ENCODE results near the gene GPX3.

Gene GPX3

DNA sequence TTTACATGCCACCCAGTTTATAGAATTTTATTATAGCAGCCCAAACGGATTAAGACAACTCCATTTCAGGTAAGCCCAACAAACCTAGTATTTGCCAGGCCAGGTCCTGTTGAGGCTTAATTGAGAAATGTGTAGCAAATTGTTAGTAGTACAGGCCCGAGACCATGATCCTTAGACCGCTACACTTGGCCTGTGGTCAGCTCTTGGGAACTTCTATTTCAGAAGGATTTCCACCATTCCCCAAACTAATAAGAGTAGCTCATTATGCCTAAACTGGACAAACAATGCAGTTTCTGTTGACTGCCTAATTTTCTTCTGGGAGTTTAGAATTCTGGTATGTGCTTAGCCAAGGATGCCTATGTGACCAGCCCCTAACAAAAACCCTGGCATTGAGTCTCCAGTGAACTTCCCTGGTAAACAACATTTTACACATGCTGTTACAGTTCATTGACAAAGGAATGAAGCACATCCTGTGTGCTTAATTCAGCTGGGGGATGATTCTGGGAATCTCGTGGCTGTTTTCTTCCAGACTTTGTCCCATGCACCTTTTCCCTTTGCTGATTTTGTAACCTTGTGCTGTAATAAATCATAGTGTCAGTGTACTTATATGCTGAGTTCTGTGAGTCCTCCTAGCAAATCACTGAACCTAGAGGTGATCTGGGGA is 5.6 kb upstream of the GPX3 start:
- DNase-seq, result no peak

GRCh38 chr5:151015974-151016587 is 4.3 kb upstream of the GPX3 start:
- no peak for DNase-seq

GRCh38 chr5:151016700-151017099 is 3.7 kb upstream of the GPX3 start:
- DNase-seq, result no peak

DNA sequence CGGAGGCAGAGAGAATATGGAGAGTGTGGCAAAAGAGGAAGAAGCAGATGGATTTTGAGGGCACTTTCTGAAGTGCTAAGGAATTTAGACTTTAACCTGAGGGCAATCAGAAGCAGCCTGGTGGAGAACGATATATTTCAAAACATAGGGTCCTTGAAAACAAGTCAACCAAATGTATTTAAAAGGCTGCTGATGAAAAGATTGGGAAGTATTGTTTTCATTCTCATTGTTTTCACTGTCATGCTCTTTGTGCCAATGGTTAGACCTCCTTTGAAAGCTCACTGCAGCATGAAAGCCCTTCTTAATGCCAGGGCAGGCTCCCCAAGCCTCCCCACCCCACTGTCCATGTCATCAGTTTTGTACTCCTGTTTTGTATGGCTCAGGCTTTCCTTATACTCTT is 2.5 kb upstream of the GPX3 start:
- DNase-seq, result no peak

DNA sequence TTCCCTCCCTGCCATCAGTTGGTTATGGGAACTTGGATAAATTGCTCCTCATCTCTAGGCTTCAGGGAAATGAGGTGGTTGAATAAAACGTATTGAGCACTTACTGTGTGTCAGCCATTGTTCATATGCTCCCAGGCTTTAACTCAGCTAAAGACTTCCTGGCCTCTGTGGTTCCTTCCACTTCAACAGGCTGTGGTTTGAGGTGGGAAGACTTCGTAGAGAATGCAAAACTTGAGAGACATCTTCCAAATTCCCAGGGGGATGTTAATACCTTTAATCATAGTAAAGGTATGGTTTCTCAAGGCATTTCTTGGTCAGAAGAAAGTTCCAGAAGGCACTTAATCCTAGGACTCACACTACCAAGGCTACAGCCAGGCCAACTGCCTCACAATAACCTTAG is 1.5 kb upstream of the GPX3 start:
- DNase-seq, result no peak

DNA sequence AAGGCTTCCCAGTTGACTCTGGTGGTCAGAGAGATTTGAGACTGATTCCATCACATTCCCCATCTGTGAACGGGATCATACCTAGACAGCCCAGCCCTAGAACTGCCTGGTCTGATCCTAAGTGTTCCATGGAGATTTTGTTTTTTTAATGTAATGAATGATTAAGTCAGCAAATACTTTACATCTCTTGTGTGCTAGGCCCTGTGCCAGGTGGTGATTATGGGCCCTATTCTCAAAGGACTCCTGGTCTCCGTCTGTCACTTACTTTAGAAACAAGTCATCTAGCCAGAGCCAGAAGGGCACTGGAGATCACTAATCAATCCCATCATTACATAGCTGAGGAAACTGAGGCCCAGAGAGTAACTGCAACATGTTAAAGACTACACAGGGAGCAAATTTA is 1.1 kb upstream of the GPX3 start:
- no peak for DNase-seq

- no peak for DNase-seq
These were observed 1.4 kb downstream of the GPX3 start for GRCh38 chr5:151021746-151022145.

- no peak for DNase-seq
These were observed 2.2 kb downstream of the GPX3 start for GRCh38 chr5:151022511-151023018.

DNA sequence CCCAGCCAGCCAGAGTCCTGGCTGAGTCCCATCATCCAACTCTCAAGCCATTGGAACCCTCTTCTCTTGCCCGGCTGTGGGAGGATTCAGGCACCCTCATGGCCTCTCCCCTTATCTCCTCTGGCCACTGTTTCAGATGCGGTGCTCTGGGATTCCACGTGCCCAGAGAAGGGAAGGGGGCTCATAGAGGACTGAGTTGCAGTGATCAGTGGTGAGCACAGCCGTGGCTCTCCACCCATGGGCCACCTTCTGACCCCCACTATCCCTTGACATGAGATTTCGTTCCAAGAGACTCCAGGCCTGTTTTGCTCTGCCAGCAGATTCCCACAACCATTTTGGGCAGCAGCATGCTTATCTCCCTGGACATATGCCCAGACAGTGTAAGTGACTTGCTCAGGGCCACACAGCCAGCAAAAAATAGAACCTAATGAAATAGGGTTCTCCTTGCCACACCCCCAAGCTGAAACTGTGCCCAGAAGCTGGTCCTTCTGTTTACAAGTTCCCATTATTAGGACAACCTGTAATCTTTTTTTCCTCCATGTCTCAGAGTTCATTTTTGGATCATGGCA is 2.7 kb downstream of the GPX3 start:
- DNase-seq, result no peak

DNA sequence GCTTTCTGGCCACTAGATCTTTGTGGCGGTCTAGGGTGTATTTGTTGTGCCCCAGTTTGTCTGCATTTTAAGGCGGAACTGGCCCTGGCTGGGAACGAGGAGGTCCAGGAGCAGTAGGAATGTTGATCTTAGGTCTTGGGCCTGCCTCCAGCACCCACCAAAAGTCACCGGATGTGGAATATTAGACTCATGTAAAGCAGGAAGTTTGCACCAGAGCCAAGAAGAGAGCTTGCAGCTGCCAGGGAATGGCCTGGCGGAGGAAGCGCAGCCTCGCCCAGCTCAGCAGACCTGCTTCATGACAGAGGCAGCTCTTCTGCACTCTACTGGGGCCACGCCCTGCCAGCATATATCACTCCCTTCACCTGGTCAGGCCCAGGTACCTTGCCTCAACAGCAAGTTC is 3.3 kb downstream of the GPX3 start:
- no peak for DNase-seq

GRCh38 chr5:151024440-151025249 is 4.3 kb downstream of the GPX3 start:
- no peak for DNase-seq

DNA sequence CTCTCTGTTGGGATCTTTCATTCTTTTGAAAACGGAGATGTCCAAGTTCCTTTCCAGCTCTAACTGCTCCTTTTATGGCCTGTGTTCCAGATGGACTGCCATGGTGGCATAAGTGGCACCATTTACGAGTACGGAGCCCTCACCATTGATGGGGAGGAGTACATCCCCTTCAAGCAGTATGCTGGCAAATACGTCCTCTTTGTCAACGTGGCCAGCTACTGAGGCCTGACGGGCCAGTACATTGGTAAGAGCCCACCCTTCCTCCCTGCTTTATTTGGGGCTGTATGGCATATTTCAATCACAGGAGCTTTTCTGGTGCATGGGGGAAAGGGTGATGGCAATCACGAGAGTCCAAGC is 4.8 kb downstream of the GPX3 start:
- DNase-seq, result no peak

- no peak for DNase-seq
These were observed 5.7 kb downstream of the GPX3 start for GRCh38 chr5:151026088-151026487.

DNA sequence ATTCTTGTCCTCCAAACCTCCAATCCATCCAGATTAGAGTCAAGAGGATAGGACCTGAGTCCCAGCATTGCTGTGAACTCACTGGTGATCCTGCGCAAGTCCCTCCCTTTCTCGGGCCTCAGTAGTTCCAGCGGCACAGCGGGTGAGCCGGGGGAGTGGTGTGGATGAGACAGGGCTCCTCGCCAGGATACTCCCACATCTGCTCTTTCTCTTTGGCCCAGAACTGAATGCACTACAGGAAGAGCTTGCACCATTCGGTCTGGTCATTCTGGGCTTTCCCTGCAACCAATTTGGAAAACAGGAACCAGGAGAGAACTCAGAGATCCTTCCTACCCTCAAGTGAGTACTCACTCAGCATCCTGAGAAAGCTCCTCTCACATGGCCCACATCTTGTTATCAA is 6.3 kb downstream of the GPX3 start:
- DNase-seq, result no peak

DNA sequence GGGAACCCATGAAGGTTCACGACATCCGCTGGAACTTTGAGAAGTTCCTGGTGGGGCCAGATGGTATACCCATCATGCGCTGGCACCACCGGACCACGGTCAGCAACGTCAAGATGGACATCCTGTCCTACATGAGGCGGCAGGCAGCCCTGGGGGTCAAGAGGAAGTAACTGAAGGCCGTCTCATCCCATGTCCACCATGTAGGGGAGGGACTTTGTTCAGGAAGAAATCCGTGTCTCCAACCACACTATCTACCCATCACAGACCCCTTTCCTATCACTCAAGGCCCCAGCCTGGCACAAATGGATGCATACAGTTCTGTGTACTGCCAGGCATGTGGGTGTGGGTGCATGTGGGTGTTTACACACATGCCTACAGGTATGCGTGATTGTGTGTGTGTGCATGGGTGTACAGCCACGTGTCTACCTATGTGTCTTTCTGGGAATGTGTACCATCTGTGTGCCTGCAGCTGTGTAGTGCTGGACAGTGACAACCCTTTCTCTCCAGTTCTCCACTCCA is 7.6 kb downstream of the GPX3 start:
- DNase-seq, result no peak

DNA sequence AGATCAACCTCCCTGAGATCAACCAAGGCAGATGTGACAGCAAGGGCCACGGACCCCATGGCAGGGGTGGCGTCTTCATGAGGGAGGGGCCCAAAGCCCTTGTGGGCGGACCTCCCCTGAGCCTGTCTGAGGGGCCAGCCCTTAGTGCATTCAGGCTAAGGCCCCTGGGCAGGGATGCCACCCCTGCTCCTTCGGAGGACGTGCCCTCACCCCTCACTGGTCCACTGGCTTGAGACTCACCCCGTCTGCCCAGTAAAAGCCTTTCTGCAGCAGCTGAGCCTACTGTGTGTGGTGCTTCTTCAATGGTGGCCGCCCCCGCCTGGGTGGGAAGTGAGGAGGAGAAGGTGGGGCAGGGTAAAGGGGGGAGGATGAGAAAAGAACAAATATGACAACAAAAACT is 8.3 kb downstream of the GPX3 start:
- DNase-seq, result no peak

DNA sequence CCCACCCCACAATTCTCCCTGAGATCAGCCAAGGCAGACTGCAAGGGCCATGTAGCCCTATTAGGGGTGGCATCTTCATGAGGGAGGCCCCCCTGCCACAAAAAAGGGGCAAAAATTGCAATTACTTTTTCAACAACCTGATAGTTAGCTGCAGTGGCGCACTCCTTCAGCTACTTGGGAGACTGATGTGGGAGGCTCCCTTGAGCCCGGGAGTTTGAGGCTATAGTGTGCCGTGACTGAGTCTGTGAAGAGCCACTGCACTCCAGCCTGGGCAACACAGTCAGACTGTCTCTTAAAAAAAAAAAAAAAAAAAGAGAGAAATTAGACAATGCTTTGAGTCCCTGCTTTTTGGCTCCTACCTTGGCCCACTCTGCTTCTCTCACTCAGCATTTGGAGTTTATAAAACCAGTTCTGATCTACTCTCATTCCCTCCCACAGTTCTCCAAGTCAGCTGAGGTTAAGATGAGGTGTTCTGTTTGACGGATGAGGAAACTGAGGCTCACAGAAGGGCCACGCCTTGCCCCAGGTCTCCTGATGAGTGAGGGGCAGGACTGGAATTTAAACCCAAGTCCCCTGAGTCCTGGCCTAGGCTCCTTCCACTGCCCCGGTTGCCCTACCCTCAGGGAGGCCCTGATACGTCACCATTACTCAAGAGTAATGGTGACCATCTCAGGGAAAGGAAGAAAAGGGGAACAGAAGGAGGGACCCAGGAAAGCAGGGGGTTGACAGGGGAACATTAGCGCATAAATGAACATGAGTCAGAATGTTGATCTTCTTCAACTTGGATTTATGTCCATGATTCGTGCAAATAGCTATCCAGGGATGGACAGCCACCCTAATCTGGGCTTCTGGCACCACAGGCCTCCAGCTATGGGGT is 9.0 kb downstream of the GPX3 start:
- DNase-seq, result no peak

DNA sequence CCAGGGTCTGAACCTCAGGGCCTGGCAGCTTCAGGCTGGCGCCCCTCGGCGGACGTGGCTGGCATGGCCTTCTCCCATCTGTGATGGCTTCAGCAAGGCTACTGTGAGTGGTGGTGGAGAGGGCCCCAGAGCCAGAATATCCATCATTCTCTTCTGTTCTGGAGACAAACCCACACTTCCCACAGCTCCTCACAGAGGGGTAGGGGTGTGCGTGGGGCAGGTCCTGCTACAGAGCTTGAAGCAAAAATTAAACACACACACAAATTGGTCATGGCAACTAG is 9.6 kb downstream of the GPX3 start:
- DNase-seq, result no peak

GRCh38 chr5:151030379-151030778 is 10.0 kb downstream of the GPX3 start:
- peak; percentile 69 for DNase-seq

- no peak for DNase-seq
These were observed 11.2 kb downstream of the GPX3 start for GRCh38 chr5:151031554-151031953.

DNA sequence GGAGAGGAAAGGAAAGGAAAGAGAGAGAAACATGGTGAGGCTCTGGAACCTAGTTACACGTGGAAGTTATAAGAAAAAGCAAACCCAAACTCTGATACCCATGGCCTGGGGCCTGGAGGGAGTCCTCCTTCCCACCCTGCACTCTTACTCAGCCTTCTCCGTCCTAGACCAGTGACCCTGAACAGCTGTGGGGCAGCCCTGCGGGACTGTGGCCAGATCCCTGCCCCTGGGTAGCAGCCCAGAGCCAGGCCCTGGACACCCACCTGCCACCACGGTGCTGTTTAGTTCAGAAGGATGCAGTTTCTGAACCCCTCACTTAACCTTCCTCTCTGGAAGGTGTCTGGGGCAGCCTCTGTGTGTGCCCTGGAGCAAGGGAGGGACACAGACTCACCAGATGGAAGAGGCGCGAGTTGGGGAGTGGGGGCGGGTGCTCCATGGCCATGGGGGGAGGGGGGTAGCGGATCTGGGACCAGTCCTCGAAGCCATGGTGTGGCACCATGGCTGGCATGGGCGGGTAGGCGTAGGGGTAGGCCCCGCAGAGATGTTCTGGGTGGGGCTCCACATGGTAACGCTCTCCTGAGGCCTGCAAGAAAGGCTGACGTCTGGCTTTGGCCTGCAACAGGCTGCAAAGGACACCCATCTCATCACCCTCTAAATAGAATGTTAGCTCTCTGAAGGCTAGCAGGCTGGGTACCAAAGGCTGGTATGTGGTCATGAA is 13.0 kb downstream of the GPX3 start:
- DNase-seq, result no peak

Measured in femur (tissue), 1 donor.